Smooth muscle cell (in vitro differentiated cells): ENCODE results near the gene BTN3A1. TPM values are rescaled to one million over a fixed set of nuclear protein-coding genes. Genes with fewer than 3 reads are reported as not detected.

Experiments used
- DNase-seq: peaks from one replicate; lab custom pipeline; 2025; ENCODE audit not compliant: unreplicated experiment; lab: John Stamatoyannopoulos, UW
- H2AFZ ChIP-seq: fragments of 200-600 bp; sonication (generic); 2 replicates; pipeline ENCODE4 v1.6.0; 2016; ENCODE audit warnings: antibody characterized with exemption, low read depth, mild to moderate bottlenecking
- H3F3A ChIP-seq: fragments of 200-600 bp; sonication (generic); 2 replicates; pipeline ENCODE4 v1.6.0; 2017; ENCODE audit warnings: antibody characterized with exemption, low read depth
- H3K27ac ChIP-seq: fragments of 200-600 bp; sonication (generic); 2 replicates; pipeline ENCODE4 v1.5.1; 2016; ENCODE audit warnings: low read depth, mild to moderate bottlenecking
- H3K27me3 ChIP-seq: fragments of 200-600 bp; sonication (generic); 2 replicates; pipeline ENCODE4 v1.6.1; 2016; ENCODE audit warnings: low read depth, mild to moderate bottlenecking
- H3K36me3 ChIP-seq: fragments of 200-600 bp; sonication (generic); 2 replicates; pipeline ENCODE4 v1.5.1; 2016; ENCODE audit warnings: low read depth
- H3K4me1 ChIP-seq: fragments of 200-600 bp; sonication (generic); 2 replicates; pipeline ENCODE4 v1.5.1; 2016; ENCODE audit warnings: low read depth
- H3K4me2 ChIP-seq: fragments of 200-600 bp; sonication (generic); 2 replicates; pipeline ENCODE4 v1.6.0; 2016; ENCODE audit warnings: mild to moderate bottlenecking
- H3K4me3 ChIP-seq: fragments of 200-600 bp; sonication (generic); 2 replicates; pipeline ENCODE4 v1.5.1; 2016; ENCODE audit warnings: mild to moderate bottlenecking
- H3K79me2 ChIP-seq: fragments of 200-600 bp; sonication (generic); 2 replicates; pipeline ENCODE4 v1.6.0; 2016; ENCODE audit warnings: low read depth, mild to moderate bottlenecking
- H3K9ac ChIP-seq: fragments of 200-600 bp; sonication (generic); 2 replicates; pipeline ENCODE4 v1.6.0; 2016; ENCODE audit warnings: low read depth
- H3K9me3 ChIP-seq: fragments of 200-600 bp; sonication (generic); replicated peaks from 2 replicates; pipeline ENCODE4 v1.5.1; 2016; ENCODE audit warnings: low read depth
- H4K20me1 ChIP-seq: fragments of 200-600 bp; sonication (generic); 2 replicates; pipeline ENCODE4 v1.6.0; 2016; ENCODE audit warnings: low read depth
- WGBS: methylation state at CpG from one replicate; pipeline ENCODE4 v1.1.7; 2016; ENCODE audit warnings: low lambda C conversion rate; 5-methylcytosine and 5-hydroxymethylcytosine counted together
- polyA plus RNA-seq: library from polyadenylated mRNA; unstranded; fragments of >200 nt; fragmentation: Nextera tagmentation; extraction: Ambion mirVana; gene quantifications from 2 replicates; pipeline ENCODE4 v1.2.1, GENCODE V29; 2016
- total RNA-seq: library from RNA; depleted of rRNA; stranded (reverse); fragments of >200 nt; gene quantifications from 2 replicates; pipeline ENCODE4 v1.2.3, GENCODE V29; 2014
- TF ChIP-seq, protein P1 (sequence below): fragments of 200-600 bp; sonication (generic); IDR thresholded peaks from 2 replicates; pipeline ENCODE4 v1.5.1; 2017; ENCODE audit warnings: borderline replicate concordance, mild to moderate bottlenecking, antibody characterized with exemption; ENCODE audit not compliant: insufficient read depth, poor library complexity, severe bottlenecking

The BTN3A1 gene
- total and polyA plus RNA-seq, 2 experiments from 2014 or later, result 13.5 to 19.1 TPM

DNA sequence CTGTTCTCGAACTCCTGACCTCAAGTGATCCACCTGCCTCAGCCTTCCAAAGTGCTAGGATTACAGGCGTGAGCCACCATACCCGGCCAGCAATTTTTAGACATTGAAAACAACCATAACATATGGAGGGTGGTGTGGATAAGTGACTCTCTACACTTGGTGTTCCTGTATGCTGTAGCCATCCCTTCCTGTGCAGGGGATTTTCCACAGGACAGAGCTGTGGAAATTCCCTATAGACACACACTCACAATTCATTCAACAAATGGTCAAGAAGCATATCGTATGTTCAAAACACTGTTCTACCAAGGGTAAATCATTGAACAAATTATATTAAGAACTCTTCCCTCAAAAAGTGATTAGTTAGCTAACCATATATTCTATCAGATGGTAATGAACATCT is 61.9 kb downstream of the BTN3A1 start:
- Histone ChIP-seq H4K20me1 (peaks cover 8% of the 10 kb centered on the region), H2AFZ (no peak overlapping the region), H3K9ac (no peak overlapping the region), H3K4me2 (no peak overlapping the region), H3K4me1 (peaks cover 3% of the 10 kb centered on the region), H3K9me3 (no peaks in the 10 kb centered on the region), H3K79me2 (peaks cover 29% of the 10 kb centered on the region), H3K27me3 (no peaks in the 10 kb centered on the region), H3K36me3 (peaks cover 26% of the 10 kb centered on the region), H3K4me3 (no peak overlapping the region), H3F3A (no peaks in the 10 kb centered on the region), H3K27ac (no peak overlapping the region)
- no peak for DNase-seq
- over 99% methylated on average over 4 of the region's 4 CpGs for WGBS
- TF ChIP-seq, protein P1, sequence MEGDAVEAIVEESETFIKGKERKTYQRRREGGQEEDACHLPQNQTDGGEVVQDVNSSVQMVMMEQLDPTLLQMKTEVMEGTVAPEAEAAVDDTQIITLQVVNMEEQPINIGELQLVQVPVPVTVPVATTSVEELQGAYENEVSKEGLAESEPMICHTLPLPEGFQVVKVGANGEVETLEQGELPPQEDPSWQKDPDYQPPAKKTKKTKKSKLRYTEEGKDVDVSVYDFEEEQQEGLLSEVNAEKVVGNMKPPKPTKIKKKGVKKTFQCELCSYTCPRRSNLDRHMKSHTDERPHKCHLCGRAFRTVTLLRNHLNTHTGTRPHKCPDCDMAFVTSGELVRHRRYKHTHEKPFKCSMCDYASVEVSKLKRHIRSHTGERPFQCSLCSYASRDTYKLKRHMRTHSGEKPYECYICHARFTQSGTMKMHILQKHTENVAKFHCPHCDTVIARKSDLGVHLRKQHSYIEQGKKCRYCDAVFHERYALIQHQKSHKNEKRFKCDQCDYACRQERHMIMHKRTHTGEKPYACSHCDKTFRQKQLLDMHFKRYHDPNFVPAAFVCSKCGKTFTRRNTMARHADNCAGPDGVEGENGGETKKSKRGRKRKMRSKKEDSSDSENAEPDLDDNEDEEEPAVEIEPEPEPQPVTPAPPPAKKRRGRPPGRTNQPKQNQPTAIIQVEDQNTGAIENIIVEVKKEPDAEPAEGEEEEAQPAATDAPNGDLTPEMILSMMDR, result no peak

DNA sequence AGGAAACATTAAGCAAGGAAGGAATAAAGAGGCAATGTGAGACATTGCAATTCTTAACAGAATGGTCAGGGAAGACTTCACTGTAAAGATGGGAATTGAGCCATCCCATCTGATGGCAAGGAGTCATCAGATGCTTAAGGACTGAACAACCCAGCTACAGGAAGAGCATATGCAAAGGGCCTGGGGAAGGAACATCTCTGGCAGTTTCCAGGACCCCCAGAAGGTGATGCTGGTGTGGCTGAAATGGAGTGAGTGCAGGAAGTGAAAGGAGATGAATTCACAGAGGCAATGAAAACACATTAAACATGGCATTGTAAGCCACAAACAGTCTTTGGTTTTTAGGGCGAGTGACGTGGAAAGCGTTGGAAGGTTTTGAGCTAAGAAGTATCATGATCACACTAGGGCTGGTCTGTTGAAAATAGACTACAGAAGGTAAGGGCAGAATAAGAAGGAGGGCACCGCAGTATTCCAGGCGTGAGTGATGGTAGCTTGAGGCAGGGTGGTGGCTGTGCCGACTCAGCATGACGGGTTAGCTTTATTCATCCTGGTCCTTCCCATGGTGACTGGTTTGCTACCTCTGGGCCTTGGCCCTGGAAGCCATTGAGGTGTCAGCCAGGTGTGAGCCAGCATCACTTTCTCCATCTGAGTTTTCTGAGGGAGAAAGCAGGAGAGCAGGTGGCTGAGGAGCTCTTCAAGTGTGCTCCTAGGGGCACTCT is 62.5 kb downstream of the BTN3A1 start:
- Histone ChIP-seq H4K20me1 (peaks cover 8% of the 10 kb centered on the region), H3K27me3 (no peaks in the 10 kb centered on the region), H3K9ac (no peak overlapping the region), H3K27ac (no peak overlapping the region), H3F3A (no peaks in the 10 kb centered on the region), H2AFZ (no peak overlapping the region), H3K9me3 (no peaks in the 10 kb centered on the region), H3K79me2 (peaks cover 23% of the 10 kb centered on the region), H3K4me3 (no peak overlapping the region), H3K4me1 (no peaks in the 10 kb centered on the region), H3K4me2 (no peak overlapping the region), H3K36me3 (peaks cover 26% of the 10 kb centered on the region)
- WGBS, result 100% methylated on average over 7 of the region's 7 CpGs
- no peak for DNase-seq
- TF ChIP-seq, protein P1, result no peak

Other genes starting within 250 kb of the BTN3A1 start
- 5.1 and 19.7 TPM in 2 replicates for gene BTN3A2, start 37.1 kb upstream of the BTN3A1 start, total RNA-seq
- gene BTN3A2, start 37.1 kb upstream of the BTN3A1 start, polyA plus RNA-seq, result 7.6 and 13.3 TPM in 2 replicates
- 11.1 and 12.1 TPM in 2 replicates for gene BTN2A2, start 19.2 kb upstream of the BTN3A1 start, total RNA-seq
- 6.3 and 12.1 TPM in 2 replicates for gene BTN2A2, start 19.2 kb upstream of the BTN3A1 start, polyA plus RNA-seq
- gene BTN3A3, start 38.2 kb downstream of the BTN3A1 start, total RNA-seq, result 1.8 and 3.5 TPM in 2 replicates
- gene BTN3A3, start 38.2 kb downstream of the BTN3A1 start, polyA plus RNA-seq, result 1.5 and 2.9 TPM in 2 replicates
- gene BTN2A1, start 55.7 kb downstream of the BTN3A1 start, total RNA-seq, result 27.2 and 40.5 TPM in 2 replicates
- gene BTN2A1, start 55.7 kb downstream of the BTN3A1 start, polyA plus RNA-seq, result 31.1 and 36.3 TPM in 2 replicates
- gene BTN1A1, start 98.0 kb downstream of the BTN3A1 start, total RNA-seq, result 0.27 TPM in 1 of 2 replicates, not detected in the other
- not detected in 2 replicates for gene BTN1A1, start 98.0 kb downstream of the BTN3A1 start, polyA plus RNA-seq
- 53.6 and 75.0 TPM in 2 replicates for gene HMGN4, start 136.1 kb downstream of the BTN3A1 start, total RNA-seq
- gene HMGN4, start 136.1 kb downstream of the BTN3A1 start, polyA plus RNA-seq, result 38.2 and 39.4 TPM in 2 replicates
- 22.8 and 23.7 TPM in 2 replicates for gene ABT1, start 194.7 kb downstream of the BTN3A1 start, total RNA-seq
- 34.9 and 40.2 TPM in 2 replicates for gene ABT1, start 194.7 kb downstream of the BTN3A1 start, polyA plus RNA-seq